Measurements from ENCODE around the gene GH2. TPM values are rescaled to one million over a fixed set of nuclear protein-coding genes. Genes with fewer than 3 reads are reported as not detected.
"Not testable (repeated sequence)": the region's sequence is repeated elsewhere in the genome, so short reads cannot be mapped to it uniquely, and the experiment has no call there.

GH2 gene
- total and polyA plus RNA-seq, 2 donors from 2014 or later: not detected

DNA sequence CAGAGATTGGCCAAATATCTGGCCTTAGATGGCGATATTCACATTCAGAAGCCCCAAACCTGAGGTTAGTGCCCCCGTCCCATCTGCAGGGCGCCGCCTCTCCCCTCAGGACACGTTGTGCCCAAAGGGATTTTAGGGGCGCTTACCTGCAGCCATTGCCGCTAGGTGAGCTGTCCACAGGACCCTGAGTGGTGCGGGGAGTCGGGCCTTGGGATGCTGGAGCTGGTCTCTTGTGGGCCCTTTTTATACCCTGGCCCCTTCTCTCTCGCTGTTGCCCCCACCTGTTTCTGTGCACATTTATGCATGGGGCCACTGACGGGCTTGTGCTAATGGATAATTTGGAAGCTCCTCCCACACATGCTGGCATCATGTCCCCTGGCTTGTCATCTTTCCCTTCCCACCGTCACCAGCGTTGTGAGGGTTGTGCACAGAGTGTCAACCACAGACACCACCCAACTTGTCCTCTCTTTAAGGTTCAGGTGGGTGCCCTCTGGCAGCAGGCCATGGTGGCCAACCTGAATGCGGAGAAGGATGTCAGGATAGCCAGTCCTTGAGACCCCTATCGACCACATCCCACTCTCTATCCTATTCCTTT, 29.4 kb upstream of the GH2 start, which contains the start of gene CSHL1:
Gene CSHL1, minus strand, starts transcription at position 218 of the 595 bp plus-strand sequence. Its CDS starts 62 bp downstream, at position 156.
- H3K4me3 ChIP-seq (ENCODE audit: low read length in 3 of 3): no peak within 1 kb of the TSS
- H3K4me1 ChIP-seq (ENCODE audit: control insufficient read depth in 2 of 3, insufficient read depth in 2 of 3, low read depth in 1 of 3, low read length in 3 of 3): no peaks in the 10 kb centered on the region
- no peak within 1 kb of the TSS for H3K9ac ChIP-seq (ENCODE audit: low read length in 3 of 3)
- H3K27ac ChIP-seq (ENCODE audit: low read depth in 2 of 2, low read length in 2 of 2): no peak within 1 kb of the TSS
- H3K27me3 ChIP-seq (ENCODE audit: control insufficient read depth, insufficient read depth, low read length): no peaks in the 10 kb centered on the region
- no peak for TF ChIP-seq CTCF (IDR thresholded peaks at IDR 0.05; ENCODE audit: borderline replicate concordance, extremely low read depth, insufficient read depth)
- H3K36me3 ChIP-seq (ENCODE audit: control insufficient read depth in 2 of 3, insufficient read depth in 3 of 3, low read length in 3 of 3): no peaks in the 10 kb centered on the region
- intact Hi-C loops (cut with DNase I): loop anchor here (10.0 kb wide), 2 partner anchors 104 to 224 kb away; partner anchors contain the start of gene ERN1
- FAIRE-seq (no peak), DNase-seq (no peak)
- H3K9me3 ChIP-seq (ENCODE audit: control insufficient read depth in 2 of 3, insufficient read depth in 1 of 3, low read length in 3 of 3): no peaks in the 10 kb centered on the region

GRCh38 chr17:63910096-63910495, 28.4 kb upstream of the GH2 start:
- H3K9me3 ChIP-seq (ENCODE audit: control insufficient read depth in 2 of 3, insufficient read depth in 1 of 3, low read length in 3 of 3): no peaks in the 10 kb centered on the region
- intact Hi-C loops (cut with DNase I): loop anchor here (10.0 kb wide), 2 partner anchors 105 to 225 kb away; partner anchors contain the start of gene ERN1
- no peak overlapping the region for H3K27ac ChIP-seq (ENCODE audit: low read depth in 2 of 2, low read length in 2 of 2)
- no peaks in the 10 kb centered on the region for H3K4me1 ChIP-seq (ENCODE audit: control insufficient read depth in 2 of 3, insufficient read depth in 2 of 3, low read depth in 1 of 3, low read length in 3 of 3)
- H3K36me3 ChIP-seq (ENCODE audit: control insufficient read depth in 2 of 3, insufficient read depth in 3 of 3, low read length in 3 of 3): no peaks in the 10 kb centered on the region
- no peak for TF ChIP-seq CTCF (IDR thresholded peaks at IDR 0.05; ENCODE audit: borderline replicate concordance, extremely low read depth, insufficient read depth)
- no peak overlapping the region for H3K4me3 ChIP-seq (ENCODE audit: low read length in 3 of 3)
- no peak for DNase-seq
- FAIRE-seq: no peak
- H3K9ac ChIP-seq (ENCODE audit: low read length in 3 of 3): no peak overlapping the region
- no peaks in the 10 kb centered on the region for H3K27me3 ChIP-seq (ENCODE audit: control insufficient read depth, insufficient read depth, low read length)

DNA sequence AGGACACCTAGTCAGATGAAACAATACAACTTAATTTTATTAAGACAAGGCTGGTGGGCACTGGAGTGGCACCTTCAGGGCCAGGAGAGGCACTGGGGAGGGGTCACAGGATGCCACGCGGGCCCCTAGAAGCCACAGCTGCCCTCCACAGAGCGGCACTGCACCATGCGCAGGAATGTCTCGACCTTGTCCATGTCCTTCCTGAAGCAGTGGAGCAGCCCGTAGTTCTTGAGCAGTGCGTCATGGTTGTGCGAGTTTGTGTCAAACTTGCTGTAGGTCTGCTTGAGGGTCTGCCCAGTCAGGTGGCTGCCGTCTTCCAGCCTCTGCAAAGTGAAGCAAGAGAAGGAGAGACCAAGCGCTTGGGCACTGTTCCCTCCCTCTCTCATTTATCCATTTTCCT, 27.8 kb upstream of the GH2 start:
- H3K9ac ChIP-seq (ENCODE audit: low read length in 3 of 3); H3K4me3 ChIP-seq (ENCODE audit: low read length in 3 of 3); H3K4me1 ChIP-seq (ENCODE audit: control insufficient read depth in 2 of 3, insufficient read depth in 2 of 3, low read depth in 1 of 3, low read length in 3 of 3); H3K27ac ChIP-seq (ENCODE audit: low read depth in 2 of 2, low read length in 2 of 2); FAIRE-seq; H3K9me3 ChIP-seq (ENCODE audit: control insufficient read depth in 2 of 3, insufficient read depth in 1 of 3, low read length in 3 of 3); H3K27me3 ChIP-seq (ENCODE audit: control insufficient read depth, insufficient read depth, low read length); H3K36me3 ChIP-seq (ENCODE audit: control insufficient read depth in 2 of 3, insufficient read depth in 3 of 3, low read length in 3 of 3); intact Hi-C loops (cut with DNase I): not testable (repeated sequence)
- peak in 1 of 5 donors; percentile 18 for DNase-seq

DNA sequence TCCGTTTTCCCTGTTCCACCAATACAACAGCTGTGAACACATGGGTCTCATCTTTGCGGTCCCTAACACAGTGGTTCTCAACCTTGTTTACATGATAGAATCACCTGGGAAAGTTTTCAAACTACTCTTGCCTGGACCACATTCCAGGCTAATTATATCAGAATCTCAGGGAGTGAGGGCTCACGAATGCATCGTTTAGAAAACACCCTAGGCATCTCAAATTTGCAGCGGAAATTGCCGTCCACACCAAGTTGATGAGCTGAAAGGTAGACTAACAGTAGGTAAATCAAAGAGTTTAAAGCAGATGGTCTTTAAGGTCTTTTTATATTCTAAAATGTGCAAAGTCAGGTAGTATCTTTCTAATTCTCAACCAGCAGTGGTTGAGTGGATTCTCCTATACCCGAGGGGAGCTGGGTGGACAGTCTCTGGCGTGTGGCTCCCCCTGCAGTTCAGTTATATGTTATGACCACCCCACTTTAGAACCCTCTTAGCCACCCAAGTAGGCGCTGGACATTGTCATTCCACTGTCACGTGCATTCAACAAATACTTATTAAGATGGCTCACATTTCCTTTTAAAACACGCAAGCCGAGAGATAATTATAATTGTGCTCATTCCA, 25.5 kb upstream of the GH2 start:
- H3K9me3 ChIP-seq (ENCODE audit: control insufficient read depth in 2 of 3, insufficient read depth in 1 of 3, low read length in 3 of 3); H3K27ac ChIP-seq (ENCODE audit: low read depth in 2 of 2, low read length in 2 of 2); H3K36me3 ChIP-seq (ENCODE audit: control insufficient read depth in 2 of 3, insufficient read depth in 3 of 3, low read length in 3 of 3); FAIRE-seq; H3K27me3 ChIP-seq (ENCODE audit: control insufficient read depth, insufficient read depth, low read length); intact Hi-C loops (cut with DNase I); H3K4me3 ChIP-seq (ENCODE audit: low read length in 3 of 3); H3K4me1 ChIP-seq (ENCODE audit: control insufficient read depth in 2 of 3, insufficient read depth in 2 of 3, low read depth in 1 of 3, low read length in 3 of 3); H3K9ac ChIP-seq (ENCODE audit: low read length in 3 of 3); DNase-seq: not testable (repeated sequence)

DNA sequence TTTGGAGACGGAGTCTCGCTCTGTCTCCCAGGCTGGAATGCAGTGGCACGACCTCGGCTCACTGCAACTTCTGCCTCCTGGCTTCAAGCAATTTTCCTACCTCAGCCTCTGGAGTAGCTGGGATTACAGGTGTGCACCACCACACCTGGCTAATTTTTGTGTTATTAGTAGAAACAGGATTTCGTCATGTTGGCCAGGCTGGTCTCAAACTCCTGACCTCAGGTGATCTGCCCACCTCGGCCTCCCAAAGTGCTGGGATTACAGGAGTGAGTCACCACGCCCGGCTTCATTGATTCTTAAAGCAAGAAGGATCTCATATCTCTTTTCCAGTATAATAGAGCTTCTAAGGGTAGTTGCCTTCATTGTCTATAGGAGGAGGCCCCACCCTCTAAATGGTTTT, 23.1 kb upstream of the GH2 start:
- H3K4me1 ChIP-seq (ENCODE audit: control insufficient read depth in 2 of 3, insufficient read depth in 2 of 3, low read depth in 1 of 3, low read length in 3 of 3); H3K36me3 ChIP-seq (ENCODE audit: control insufficient read depth in 2 of 3, insufficient read depth in 3 of 3, low read length in 3 of 3); H3K27ac ChIP-seq (ENCODE audit: low read depth in 2 of 2, low read length in 2 of 2); H3K9me3 ChIP-seq (ENCODE audit: control insufficient read depth in 2 of 3, insufficient read depth in 1 of 3, low read length in 3 of 3); FAIRE-seq; DNase-seq; H3K27me3 ChIP-seq (ENCODE audit: control insufficient read depth, insufficient read depth, low read length); intact Hi-C loops (cut with DNase I); H3K4me3 ChIP-seq (ENCODE audit: low read length in 3 of 3); H3K9ac ChIP-seq (ENCODE audit: low read length in 3 of 3): not testable (repeated sequence)

DNA sequence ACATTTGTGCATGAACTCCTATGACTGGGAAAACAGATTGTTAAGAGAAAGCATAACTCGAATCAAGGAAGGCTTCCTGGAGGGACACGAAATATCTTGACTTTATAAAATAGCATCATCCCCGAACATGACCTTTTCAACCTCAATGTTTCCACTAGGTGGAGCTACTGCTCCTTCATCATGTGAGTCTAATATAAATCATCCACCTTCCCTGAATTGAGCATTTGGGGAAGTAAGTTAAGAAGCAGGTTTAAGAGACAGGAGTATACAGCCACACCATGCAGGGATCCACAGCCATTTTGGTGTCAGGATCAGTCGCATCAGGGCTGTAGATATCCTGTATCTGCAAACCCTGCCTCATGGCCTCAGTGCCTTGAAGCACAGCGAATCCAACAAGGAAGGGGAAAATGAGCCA, 22.1 kb upstream of the GH2 start:
- peak; percentile 64 for FAIRE-seq

DNA sequence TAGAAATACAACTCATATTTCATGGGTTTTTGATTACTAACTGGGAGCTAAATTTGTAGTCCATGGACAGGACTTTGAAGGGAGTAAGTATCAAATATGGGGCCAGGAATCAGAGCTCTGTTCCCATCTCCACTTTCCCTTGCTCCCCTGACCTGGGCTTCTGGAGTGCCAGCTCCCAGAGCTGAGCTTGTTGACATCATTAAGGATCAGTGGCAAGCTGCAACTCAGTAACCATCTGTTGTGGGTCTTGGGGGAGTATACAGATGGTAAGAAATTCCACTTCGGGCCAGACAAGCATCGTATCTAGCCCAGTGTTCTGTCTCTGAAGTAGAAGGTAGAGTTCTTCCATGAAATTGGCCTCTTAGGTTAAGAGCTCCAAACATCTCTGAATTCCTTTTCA, 20.2 kb upstream of the GH2 start:
- H3K4me1 ChIP-seq (ENCODE audit: control insufficient read depth in 2 of 3, insufficient read depth in 2 of 3, low read depth in 1 of 3, low read length in 3 of 3); H3K36me3 ChIP-seq (ENCODE audit: control insufficient read depth in 2 of 3, insufficient read depth in 3 of 3, low read length in 3 of 3); H3K9me3 ChIP-seq (ENCODE audit: control insufficient read depth in 2 of 3, insufficient read depth in 1 of 3, low read length in 3 of 3); intact Hi-C loops (cut with DNase I); H3K27me3 ChIP-seq (ENCODE audit: control insufficient read depth, insufficient read depth, low read length); H3K9ac ChIP-seq (ENCODE audit: low read length in 3 of 3); H3K27ac ChIP-seq (ENCODE audit: low read depth in 2 of 2, low read length in 2 of 2); FAIRE-seq; H3K4me3 ChIP-seq (ENCODE audit: low read length in 3 of 3): not testable (repeated sequence)
- peak in 2 of 5 donors; percentile 21 to 31 for DNase-seq

More for the DNA sequence above, 22.1 kb upstream of the GH2 start:
- H3K9me3 ChIP-seq (ENCODE audit: control insufficient read depth in 2 of 3, insufficient read depth in 1 of 3, low read length in 3 of 3); H3K4me1 ChIP-seq (ENCODE audit: control insufficient read depth in 2 of 3, insufficient read depth in 2 of 3, low read depth in 1 of 3, low read length in 3 of 3); intact Hi-C loops (cut with DNase I); H3K27ac ChIP-seq (ENCODE audit: low read depth in 2 of 2, low read length in 2 of 2); H3K27me3 ChIP-seq (ENCODE audit: control insufficient read depth, insufficient read depth, low read length); DNase-seq; H3K9ac ChIP-seq (ENCODE audit: low read length in 3 of 3); H3K36me3 ChIP-seq (ENCODE audit: control insufficient read depth in 2 of 3, insufficient read depth in 3 of 3, low read length in 3 of 3); H3K4me3 ChIP-seq (ENCODE audit: low read length in 3 of 3): not testable (repeated sequence)
